ENCODE data around the gene OR10C1.

The OR10C1 gene

GRCh38 chr6:29456971-29457370, 17.9 kb downstream of the OR10C1 start, which contains the start of the genes OR11A1 and OR2H1:
OR11A1 (minus strand) TSS chr6:29457071; CDS start chr6:29427641, 29,430 bp downstream.
OR2H1 (plus strand) TSS chr6:29457155; CDS start chr6:29461770, 4,615 bp downstream.
- TF ChIP-seq, protein P1, sequence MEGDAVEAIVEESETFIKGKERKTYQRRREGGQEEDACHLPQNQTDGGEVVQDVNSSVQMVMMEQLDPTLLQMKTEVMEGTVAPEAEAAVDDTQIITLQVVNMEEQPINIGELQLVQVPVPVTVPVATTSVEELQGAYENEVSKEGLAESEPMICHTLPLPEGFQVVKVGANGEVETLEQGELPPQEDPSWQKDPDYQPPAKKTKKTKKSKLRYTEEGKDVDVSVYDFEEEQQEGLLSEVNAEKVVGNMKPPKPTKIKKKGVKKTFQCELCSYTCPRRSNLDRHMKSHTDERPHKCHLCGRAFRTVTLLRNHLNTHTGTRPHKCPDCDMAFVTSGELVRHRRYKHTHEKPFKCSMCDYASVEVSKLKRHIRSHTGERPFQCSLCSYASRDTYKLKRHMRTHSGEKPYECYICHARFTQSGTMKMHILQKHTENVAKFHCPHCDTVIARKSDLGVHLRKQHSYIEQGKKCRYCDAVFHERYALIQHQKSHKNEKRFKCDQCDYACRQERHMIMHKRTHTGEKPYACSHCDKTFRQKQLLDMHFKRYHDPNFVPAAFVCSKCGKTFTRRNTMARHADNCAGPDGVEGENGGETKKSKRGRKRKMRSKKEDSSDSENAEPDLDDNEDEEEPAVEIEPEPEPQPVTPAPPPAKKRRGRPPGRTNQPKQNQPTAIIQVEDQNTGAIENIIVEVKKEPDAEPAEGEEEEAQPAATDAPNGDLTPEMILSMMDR (IDR thresholded peaks at IDR 0.05; ENCODE audit: extremely low read depth, missing control alignments): no peak
- no peak for DNase-seq (ENCODE audit: low spot score)

- TF ChIP-seq, protein P1 (IDR thresholded peaks at IDR 0.05; ENCODE audit: extremely low read depth, missing control alignments): no peak
- DNase-seq (ENCODE audit: low spot score): no peak
Measured at GRCh38 chr6:29461021-29461814, 22.1 kb downstream of the OR10C1 start.

GRCh38 chr6:29462022-29462421, 22.9 kb downstream of the OR10C1 start:
- DNase-seq (ENCODE audit: low spot score): no peak
- TF ChIP-seq, protein P1 (IDR thresholded peaks at IDR 0.05; ENCODE audit: extremely low read depth, missing control alignments): no peak

GRCh38 chr6:29465279-29465678, 26.2 kb downstream of the OR10C1 start:
- DNase-seq (ENCODE audit: low spot score): no peak
- TF ChIP-seq, protein P1 (IDR thresholded peaks at IDR 0.05; ENCODE audit: extremely low read depth, missing control alignments): no peak

GRCh38 chr6:29465801-29466200, 26.7 kb downstream of the OR10C1 start:
- no peak for DNase-seq (ENCODE audit: low spot score)
- TF ChIP-seq, protein P1 (IDR thresholded peaks at IDR 0.05; ENCODE audit: extremely low read depth, missing control alignments): no peak

GRCh38 chr6:29466241-29466640, 27.1 kb downstream of the OR10C1 start:
- TF ChIP-seq, protein P1 (IDR thresholded peaks at IDR 0.05; ENCODE audit: extremely low read depth, missing control alignments): no peak
- DNase-seq (ENCODE audit: low spot score): no peak

GRCh38 chr6:29474996-29475395, 35.9 kb downstream of the OR10C1 start:
- TF ChIP-seq, protein P1 (IDR thresholded peaks at IDR 0.05; ENCODE audit: extremely low read depth, missing control alignments): no peak
- no peak for DNase-seq (ENCODE audit: low spot score)
